ENCODE data around the gene LCMT2.
"Not testable (repeated sequence)": the region's sequence is repeated elsewhere in the genome, so short reads cannot be mapped to it uniquely, and the experiment has no call there.

The LCMT2 gene

DNA sequence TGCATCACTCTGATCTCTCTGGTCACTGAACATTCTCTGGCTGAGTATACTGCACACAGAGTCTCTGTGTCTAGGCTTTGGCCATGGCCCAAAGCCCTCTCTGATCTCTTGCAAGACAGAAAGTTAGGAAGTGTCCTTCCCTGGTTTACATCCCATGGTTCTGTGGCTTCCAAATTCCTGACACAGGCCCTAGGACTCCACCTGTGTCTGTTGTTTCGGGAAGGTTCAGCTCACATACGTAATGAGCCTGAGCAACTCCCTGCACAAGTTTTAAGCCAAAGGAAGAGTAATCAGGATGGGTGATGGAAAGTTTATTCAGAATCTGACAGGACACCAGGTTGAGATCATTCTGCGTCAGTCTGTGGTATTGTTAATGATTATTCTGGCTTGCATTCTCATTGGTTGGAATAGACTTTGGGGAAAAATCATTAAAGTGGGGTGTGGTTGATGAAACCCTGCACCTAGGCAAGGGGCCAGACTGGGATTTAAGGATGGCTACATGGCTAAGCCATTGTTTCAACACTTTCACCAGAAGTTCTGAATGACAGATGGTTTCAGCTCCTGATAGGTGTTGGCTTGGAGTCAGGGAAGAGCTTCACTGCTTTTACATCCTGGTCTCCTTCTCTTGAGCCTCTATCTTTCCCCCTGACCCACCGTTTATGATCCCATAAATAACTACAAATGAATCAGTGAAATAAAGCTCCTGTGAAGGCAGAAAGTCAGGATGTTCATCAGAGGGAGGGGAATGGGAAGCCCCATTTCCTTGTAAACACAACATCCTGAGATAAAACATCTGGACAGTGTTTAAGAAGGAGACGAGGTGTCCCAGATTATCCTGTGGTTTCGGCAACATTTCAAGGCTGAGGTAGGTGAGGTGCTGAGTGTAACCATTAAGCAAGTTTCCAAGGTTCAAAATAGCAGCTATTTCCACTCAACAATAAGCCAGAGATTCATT lies 14.1 kb downstream of the LCMT2 start:
- no peak for DNase-seq (ENCODE audit: low read depth in 1 of 2, low spot score in 1 of 2)

- no peak for DNase-seq (ENCODE audit: low read depth in 1 of 2, low spot score in 1 of 2)
Observed at GRCh38 chr15:43314171-43314570, 16.2 kb downstream of the LCMT2 start.

DNA sequence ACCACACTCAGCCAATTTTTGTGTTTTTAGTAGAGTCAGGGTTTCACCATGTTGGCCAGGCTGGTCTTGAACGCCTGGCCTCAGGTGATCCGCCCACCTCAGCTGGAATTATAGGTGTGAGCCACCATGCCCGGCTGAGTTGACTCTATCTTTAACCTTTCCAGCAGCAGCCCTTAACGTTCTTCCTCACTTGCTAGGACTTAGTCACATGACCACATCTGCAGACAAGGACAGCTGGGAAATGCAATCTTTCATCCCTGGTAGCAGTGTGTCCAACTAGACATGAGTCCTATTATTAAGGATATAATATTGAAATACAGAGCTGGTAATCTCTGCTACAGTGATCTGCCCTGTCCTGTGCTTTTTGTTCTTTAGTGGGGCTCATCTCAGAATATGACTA lies 18.0 kb downstream of the LCMT2 start:
- no peak for DNase-seq (ENCODE audit: low read depth in 1 of 2, low spot score in 1 of 2)

- no peak for DNase-seq (ENCODE audit: low read depth in 1 of 2, low spot score in 1 of 2)
Observed at GRCh38 chr15:43302205-43302817, 28.1 kb downstream of the LCMT2 start, which contains the start of gene TGM7. Gene TGM7 (minus strand): TSS chr15:43302255.

GRCh38 chr15:43299884-43300283 lies 30.5 kb downstream of the LCMT2 start:
- DNase-seq (ENCODE audit: low read depth in 1 of 2, low spot score in 1 of 2) = no peak

DNA sequence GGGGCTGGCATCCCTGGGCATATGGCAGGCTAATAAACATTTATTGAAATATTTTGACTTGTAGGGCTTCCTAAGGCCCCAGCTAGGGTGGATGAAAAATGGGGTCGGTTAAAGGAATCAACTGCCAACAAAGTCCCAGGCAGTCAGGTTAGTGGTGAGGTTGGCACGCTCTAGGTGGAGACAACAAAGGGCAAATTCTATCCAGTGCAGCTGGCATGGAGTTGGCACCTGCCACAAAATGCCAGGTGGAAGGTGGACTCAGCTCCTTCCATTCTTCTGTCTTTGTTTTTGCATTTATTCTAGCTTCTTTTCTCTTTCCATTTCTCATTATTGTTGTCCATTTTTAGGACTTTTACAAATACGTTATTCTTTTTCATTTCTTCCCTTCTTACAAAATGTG lies 31.0 kb downstream of the LCMT2 start:
- DNase-seq (ENCODE audit: low read depth in 1 of 2, low spot score in 1 of 2) = no peak

DNA sequence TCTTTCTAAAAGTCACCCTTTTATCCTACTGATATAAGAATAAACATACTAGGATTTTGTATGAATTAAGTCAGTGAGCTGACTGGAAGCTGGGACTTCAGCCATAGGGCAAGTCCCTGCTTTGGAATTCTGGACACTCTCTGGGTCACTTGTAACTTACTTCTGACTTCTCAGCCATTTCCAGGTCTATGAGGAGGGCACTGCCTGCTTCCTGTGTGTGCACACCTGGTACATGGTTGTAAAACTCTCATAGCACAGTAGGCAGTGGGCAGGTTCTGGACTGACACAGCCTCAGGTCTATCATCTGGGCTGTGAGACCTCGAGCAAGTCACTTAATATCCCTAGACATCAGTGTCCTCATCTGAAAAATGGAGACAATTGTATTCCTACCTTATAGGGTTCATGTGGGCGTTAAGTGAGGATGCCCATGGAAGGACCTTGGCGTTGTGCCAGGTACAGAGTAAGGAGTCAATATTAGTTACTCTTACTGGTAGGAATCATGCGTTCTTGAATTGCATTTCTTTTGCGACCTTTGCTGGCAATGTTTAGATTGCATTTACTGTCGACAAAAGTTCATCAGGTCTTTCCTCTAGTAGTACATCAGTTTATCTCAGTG lies 36.2 kb downstream of the LCMT2 start:
- DNase-seq (ENCODE audit: low read depth in 1 of 2, low spot score in 1 of 2) = no peak

DNA sequence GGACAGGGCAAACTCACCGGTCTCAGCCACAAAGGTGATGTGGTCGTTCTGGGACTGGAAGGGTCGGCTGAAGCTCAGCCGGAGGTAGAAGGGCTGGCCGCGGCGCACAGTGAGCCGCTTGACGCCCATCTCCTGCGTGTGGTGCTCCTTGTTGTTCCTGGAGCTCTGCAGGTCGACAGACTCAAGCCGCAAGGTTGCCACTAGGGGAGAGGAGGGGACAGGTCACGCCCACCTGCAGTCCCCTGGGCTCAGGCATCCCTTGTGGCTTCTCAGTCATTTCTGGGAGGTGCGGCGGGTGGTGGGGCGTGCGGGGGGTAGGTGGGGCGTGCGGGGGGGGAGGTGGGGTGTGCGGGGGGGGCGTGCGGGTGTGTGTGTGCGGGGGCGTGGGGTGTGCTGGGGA lies 36.9 kb downstream of the LCMT2 start:
- no peak for DNase-seq (ENCODE audit: low read depth in 1 of 2, low spot score in 1 of 2)

- DNase-seq (ENCODE audit: low read depth in 1 of 2, low spot score in 1 of 2) = no peak
Observed at GRCh38 chr15:43292375-43293078, 37.8 kb downstream of the LCMT2 start.

DNA sequence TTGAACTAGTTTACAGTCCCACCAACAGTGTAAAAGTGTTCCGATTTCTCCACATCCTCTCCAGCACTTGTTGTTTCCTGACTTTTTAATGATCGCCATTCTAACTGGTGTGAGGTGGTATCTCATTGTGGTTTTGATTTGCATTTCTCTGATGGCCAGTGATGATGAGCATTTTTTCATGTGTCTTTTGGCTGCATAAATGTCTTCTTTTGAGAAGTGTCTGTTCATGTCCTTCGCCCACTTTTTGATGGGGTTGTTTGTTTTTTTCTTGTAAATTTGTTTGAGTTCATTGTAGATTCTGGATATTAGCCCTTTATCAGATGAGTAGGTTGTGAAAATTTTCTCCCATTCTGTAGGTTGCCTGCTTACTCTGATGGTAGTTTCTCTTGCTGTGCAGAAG lies 40.7 kb downstream of the LCMT2 start:
- not testable (repeated sequence) for DNase-seq (ENCODE audit: low read depth in 1 of 2, low spot score in 1 of 2)

- no peak for DNase-seq (ENCODE audit: low read depth in 1 of 2, low spot score in 1 of 2)
Observed at GRCh38 chr15:43287254-43287653, 43.1 kb downstream of the LCMT2 start.

DNA sequence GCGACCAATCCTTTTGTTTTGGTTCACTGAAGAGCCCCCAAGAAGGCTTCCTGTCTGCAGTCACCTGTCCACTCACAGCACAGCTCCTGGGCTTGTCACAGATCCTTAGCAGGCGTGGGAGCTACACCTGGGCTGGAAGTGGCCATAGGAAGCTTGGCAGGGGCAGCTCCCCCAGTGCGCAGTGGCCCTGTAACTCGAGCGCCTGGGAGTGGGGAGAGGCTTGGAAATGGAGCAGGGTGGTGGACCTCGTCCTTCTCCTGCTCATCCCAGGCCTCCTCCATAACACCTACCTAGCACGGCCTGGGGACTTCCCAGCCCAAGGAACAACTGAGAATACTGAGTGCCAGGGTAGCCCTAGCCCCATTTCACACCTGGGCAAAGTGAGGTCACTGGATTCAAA lies 44.3 kb downstream of the LCMT2 start:
- DNase-seq (ENCODE audit: low read depth in 1 of 2, low spot score in 1 of 2) = no peak

GRCh38 chr15:43285609-43286037 lies 44.8 kb downstream of the LCMT2 start:
- peak in 1 of 2 donors; percentile 8 for DNase-seq (ENCODE audit: low read depth in 1 of 2, low spot score in 1 of 2)

GRCh38 chr15:43283526-43283925 lies 46.8 kb downstream of the LCMT2 start:
- DNase-seq (ENCODE audit: low read depth in 1 of 2, low spot score in 1 of 2) = no peak

- no peak for DNase-seq (ENCODE audit: low read depth in 1 of 2, low spot score in 1 of 2)
Observed at GRCh38 chr15:43281926-43282602, 48.3 kb downstream of the LCMT2 start.

DNA sequence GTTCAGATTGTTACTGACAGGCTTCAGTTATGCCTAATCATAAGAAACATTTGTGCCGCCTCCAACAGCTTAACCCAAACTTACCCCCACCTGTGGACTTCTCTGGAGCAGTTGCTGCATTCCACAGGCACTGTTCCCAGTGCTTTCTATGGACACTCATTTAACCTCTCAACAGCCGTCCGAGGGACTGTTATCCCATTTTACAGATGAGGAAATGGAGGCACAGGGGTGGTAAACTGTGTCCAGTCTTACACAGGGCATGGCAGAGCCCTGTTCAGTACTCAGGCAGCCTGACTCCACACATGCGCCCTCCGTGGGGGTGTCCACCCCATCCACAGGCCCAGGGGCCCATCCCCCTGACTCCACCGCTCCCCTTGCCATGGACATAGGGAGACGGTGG lies 49.4 kb downstream of the LCMT2 start:
- no peak for DNase-seq (ENCODE audit: low read depth in 1 of 2, low spot score in 1 of 2)

GRCh38 chr15:43279496-43279895 lies 50.9 kb downstream of the LCMT2 start:
- no peak for DNase-seq (ENCODE audit: low read depth in 1 of 2, low spot score in 1 of 2)

DNA sequence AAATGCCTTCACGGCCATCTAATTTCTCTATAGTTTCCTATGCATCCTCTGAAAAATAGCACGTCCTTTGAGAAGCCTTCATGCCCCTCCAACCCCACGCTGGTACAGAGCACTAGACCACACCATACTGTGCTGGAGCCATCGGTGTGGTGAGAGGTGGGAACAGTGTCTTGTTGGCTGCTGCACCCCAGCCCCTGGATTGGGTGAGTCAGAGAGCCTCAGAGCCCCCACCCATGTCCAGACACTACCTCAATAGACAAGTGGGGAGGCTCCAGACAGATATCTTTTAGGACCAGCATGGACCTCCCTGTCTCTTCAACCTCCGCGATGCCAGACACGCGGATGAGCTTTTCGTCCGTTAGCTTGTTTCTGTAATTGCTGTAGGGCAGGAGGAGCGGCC lies 51.5 kb downstream of the LCMT2 start:
- DNase-seq (ENCODE audit: low read depth in 1 of 2, low spot score in 1 of 2) = no peak

DNA sequence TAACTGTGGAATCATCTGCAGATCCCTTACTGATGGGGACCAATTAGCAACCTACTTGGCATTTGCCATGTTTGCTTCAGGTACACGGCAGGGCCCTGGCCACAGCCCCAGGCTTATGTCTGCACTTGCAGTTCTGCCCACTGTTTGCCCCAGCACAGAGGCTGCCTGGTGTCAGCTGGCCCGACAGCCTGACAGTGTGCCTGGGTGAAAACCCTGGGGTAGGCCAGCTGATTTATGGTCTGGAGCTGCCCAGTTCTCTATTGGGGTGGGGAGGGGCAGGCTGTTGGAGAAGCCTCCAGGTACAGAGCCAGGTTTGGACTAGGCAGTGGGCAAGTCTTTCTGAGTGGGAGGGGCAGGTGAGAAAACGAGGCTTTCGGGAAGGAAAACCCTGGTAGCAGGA lies 52.5 kb downstream of the LCMT2 start:
- DNase-seq (ENCODE audit: low read depth in 1 of 2, low spot score in 1 of 2) = no peak

- no peak for DNase-seq (ENCODE audit: low read depth in 1 of 2, low spot score in 1 of 2)
Observed at GRCh38 chr15:43277231-43277823, 53.0 kb downstream of the LCMT2 start.

Measured in activated T-helper 1 cell treated with anti-CD3 and anti-CD28 coated beads, Interleukin-2, amount 50 U/mL, for 16 hours (primary cell).